GM12875 (cell line): Measurements from ENCODE around the gene LRRC4B.

Experiments
- H3K4me3 ChIP-seq: one replicate; pipeline ENCODE4 v1.5.1; 2011; ENCODE audit warnings: low read depth, low read length, control low read depth
- TF ChIP-seq, protein P1 (sequence below): IDR thresholded peaks from 2 replicates; pipeline ENCODE4 v1.5.1; 2011; ENCODE audit warnings: low read depth, mild to moderate bottlenecking, control low read depth, inconsistent platforms, low read length, moderate library complexity, borderline replicate concordance; ENCODE audit not compliant: insufficient read depth

The LRRC4B gene

DNA sequence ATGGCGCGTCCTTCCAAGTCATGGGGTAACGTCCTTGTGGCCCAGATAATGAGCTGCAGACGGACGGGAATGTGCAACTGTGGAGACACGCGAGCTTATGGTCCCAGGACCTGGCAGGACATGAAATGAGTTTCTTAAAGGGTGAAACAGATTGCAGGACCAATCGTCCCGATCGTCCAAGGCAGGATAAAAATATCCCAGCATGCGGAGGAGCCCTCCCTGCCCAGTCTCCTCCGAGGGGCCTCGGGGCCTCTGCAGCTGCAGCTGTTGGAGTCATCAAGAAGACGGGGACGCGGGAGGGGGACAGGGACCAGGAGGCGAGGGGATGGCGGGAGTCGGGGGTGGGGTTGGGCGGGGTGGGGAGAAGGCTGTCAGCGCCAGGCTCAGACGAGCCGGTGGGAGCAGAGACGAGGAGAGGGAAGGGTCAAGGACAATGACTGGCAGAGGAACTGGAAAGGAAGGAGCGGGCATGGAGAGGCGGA is 77.2 kb downstream of the LRRC4B start:
- TF ChIP-seq, protein P1, sequence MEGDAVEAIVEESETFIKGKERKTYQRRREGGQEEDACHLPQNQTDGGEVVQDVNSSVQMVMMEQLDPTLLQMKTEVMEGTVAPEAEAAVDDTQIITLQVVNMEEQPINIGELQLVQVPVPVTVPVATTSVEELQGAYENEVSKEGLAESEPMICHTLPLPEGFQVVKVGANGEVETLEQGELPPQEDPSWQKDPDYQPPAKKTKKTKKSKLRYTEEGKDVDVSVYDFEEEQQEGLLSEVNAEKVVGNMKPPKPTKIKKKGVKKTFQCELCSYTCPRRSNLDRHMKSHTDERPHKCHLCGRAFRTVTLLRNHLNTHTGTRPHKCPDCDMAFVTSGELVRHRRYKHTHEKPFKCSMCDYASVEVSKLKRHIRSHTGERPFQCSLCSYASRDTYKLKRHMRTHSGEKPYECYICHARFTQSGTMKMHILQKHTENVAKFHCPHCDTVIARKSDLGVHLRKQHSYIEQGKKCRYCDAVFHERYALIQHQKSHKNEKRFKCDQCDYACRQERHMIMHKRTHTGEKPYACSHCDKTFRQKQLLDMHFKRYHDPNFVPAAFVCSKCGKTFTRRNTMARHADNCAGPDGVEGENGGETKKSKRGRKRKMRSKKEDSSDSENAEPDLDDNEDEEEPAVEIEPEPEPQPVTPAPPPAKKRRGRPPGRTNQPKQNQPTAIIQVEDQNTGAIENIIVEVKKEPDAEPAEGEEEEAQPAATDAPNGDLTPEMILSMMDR, result no peak
- no peak overlapping the region for H3K4me3 ChIP-seq

DNA sequence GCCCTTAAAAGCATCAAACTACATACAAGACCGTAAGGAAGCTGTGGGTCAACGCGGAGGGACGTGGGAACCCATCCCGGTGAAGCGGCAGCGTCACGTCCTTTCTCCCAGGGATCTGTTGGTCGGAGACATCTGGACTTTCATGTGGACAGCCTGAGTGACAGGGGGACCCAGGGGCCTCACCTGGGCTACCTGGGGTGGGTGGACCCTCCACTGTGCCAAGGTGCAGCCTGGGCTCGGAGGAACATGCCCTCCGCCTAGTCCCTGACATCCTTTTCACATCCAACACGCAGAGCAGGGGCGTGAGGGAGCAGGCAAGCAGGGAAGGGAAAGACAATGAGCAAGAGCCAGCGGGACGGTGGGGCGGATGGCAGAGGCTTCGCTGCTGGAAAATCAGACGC is 77.8 kb downstream of the LRRC4B start:
- TF ChIP-seq, protein P1, result no peak

DNA sequence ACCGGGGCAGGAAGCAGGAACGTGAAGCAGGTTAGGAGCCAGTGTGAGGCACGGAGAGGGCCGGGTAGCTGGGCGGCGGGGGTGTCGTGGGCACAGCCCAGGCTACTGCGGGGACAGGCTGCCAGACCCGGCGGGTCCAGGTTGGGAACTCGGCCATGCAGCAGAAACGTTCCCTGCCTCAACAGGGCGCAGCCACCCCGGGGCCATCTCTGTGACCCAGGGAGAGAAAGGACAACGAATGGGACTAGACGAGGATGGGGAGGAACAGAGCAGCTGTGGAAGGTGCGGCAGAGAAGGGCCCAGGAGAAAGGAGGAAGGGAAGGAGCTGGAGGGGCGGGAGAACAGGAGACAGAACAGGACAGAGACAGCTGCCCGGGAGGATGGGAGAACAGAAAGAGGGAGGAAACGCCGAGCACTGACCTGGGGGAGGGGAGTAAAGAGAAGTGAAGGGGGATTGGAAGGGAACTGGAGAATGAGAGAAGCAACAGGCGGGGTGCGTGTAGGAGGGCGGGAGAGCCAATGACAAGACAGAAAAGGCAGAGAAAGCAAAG is 78.7 kb downstream of the LRRC4B start:
- TF ChIP-seq, protein P1, result no peak
- H3K4me3 ChIP-seq, result no peak overlapping the region

More for the DNA sequence above, 77.8 kb downstream of the LRRC4B start:
- H3K4me3 ChIP-seq, result no peak overlapping the region

DNA sequence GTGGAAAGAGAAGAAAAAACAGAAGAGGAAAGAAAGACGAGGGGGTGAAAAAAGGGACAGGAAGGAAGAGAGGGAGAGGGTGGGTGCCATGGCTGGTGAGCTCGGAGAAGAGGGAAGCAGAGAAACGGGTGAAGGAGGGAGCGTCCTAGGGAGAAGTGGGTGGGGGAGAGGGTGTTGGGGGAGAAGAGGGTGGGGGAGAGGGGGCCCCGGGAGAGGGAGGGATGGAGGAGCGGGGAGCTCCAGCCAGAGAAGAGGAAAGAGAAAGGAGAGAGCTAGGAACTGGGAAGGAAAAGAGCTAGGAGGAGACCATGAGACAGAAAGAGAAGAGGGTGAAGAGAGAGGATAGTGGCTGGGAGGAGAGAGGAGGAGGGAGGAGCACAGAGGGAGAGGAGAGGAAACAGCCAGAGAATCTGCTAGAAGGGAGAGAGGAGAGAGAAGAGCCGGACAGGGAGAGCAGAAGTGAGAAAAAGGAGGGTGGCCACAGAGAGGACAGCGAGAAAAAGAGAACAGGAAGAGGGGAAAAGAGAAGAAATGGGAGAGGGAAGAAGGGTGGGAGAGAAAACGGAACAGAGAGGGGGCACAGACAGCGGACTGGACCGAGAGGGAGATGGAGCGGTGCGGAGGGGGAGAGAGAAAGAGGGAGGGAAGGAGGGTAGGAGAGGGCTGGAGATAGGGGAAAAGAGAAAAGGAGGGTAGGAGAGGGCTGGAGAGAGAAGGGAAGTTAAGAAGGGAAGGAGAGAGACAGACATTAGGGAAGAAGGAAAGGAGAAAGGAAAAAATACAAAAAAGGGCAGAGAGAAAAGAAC is 79.6 kb downstream of the LRRC4B start:
- TF ChIP-seq, protein P1, result no peak
- no peak overlapping the region for H3K4me3 ChIP-seq

DNA sequence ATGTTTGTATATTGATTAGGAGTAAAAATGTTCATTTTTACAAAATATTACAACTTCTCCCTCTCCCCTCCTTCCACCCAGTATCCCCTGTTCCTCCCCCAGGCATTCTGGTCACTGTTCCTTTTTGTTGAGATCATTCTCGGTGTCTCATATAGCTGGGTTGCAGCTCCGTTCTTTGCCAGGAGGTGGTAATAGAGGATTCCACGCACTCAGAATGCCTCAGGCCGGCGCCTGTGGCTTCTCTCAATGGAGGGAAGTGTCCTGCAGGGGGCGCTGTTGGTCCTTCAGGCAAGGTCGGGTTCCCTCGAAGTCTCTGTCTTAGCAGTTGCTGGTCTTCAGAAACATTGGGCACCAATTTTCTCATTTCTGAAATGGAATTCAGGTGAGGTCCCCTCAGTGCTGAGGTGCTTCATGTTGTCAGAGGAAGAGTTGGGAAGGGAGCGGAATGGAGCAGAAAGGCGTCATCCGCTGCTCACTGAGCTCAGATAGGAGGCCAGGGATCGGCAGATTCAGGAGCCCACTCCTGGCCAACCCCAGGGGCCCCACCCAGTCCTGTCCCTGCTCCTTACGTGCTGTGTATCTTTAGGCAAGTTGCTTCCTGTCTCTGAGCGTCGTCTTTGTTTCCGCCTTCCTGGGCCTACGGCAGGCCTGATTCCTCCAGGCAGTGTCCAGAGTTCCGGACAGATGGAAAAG is 81.3 kb downstream of the LRRC4B start:
- TF ChIP-seq, protein P1, result peak; percentile 64
- H3K4me3 ChIP-seq, result no peak overlapping the region

DNA sequence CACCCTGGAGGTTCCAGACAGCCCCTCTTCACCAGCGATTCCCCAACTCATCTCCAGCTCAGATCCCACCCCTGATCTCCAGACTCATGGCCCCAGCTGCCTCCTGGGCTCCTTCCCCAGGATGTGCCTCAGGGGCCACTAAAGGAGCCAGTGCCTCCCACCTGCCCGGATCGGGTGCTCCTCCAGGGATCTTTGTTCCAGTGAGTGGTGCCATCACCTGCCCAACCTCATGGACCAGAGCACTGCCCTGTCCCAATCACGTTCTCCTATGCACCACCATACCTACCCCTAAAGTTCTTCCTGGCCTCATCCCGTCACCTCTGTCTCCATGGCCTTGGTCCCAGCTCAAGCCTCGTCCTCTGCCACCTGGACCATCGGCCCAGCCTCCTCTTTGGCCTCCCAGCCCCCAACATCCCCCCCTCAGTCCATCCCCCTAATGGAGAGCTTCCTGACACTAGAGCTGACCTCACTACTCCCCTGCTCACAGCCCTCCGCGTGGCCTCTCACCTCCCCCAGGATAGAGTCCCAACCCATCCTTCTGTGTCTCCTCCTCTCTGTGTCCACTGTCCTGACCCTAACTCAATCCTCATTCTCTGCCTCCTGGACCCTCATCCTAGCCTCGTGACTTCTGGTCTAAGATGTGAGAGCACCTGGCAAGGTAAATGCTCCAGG is 82.8 kb downstream of the LRRC4B start:
- no peak overlapping the region for H3K4me3 ChIP-seq
- TF ChIP-seq, protein P1, result no peak
